ENCODE results near the gene ANKRD6. TPM values are rescaled to one million over a fixed set of nuclear protein-coding genes. Genes with fewer than 3 reads are reported as not detected.
"Not testable (repeated sequence)": the region's sequence is repeated elsewhere in the genome, so short reads cannot be mapped to it uniquely, and the experiment has no call there.

The ANKRD6 gene
- total and polyA plus RNA-seq, 2 donors (not counting 3 experiments of a cell fraction or from before 2014, with no cell fraction given) = 3.4 to 9.6 TPM

GRCh38 chr6:89630488-89630887, 197.5 kb downstream of the ANKRD6 start:
- Histone ChIP-seq H3K9ac (replicated peaks; ENCODE audit: extremely low read depth, insufficient read depth, low read length) (no peak overlapping the region), H3K4me2 (ENCODE audit: insufficient read depth, low read length) (no peak overlapping the region), H3K9me1 (replicated peaks; ENCODE audit: control insufficient read depth, extremely low read depth, insufficient read depth, low read length) (no peaks in the 10 kb centered on the region), H3K36me3 (ENCODE audit: control insufficient read depth in 2 of 2, extremely low read depth in 1 of 2, insufficient read depth in 2 of 2, low read length in 2 of 2) (no peaks in the 10 kb centered on the region), H2AFZ (ENCODE audit: low read depth, low read length) (no peak overlapping the region), H3K27me3 (ENCODE audit: control insufficient read depth in 2 of 2, insufficient read depth in 2 of 2, low read length in 2 of 2) (no peaks in the 10 kb centered on the region), H3K9me3 (replicated peaks; ENCODE audit: control insufficient read depth, insufficient read depth, low read length) (no peaks in the 10 kb centered on the region), H3K4me1 (ENCODE audit: control insufficient read depth, extremely low read depth, insufficient read depth, low read length) (no peaks in the 10 kb centered on the region), H4K20me1 (replicated peaks; ENCODE audit: control insufficient read depth, extremely low read depth, insufficient read depth, low read length) (no peaks in the 10 kb centered on the region), H3K4me3 (replicated peaks in 1 of 3; ENCODE audit: insufficient read depth in 1 of 3, low read depth in 1 of 3, low read length in 3 of 3) (no peak overlapping the region), H3K27ac (ENCODE audit: insufficient read depth, low read depth, low read length) (no peak overlapping the region), H3K79me2 (ENCODE audit: control insufficient read depth, insufficient read depth, low read length) (no peaks in the 10 kb centered on the region)
- intact Hi-C loops (cut with micrococcal nuclease) = no loop called here
- DNase-seq (ENCODE audit: low read depth, low spot score) = no peak
- POLR2A ChIA-PET = no interaction called here
- no TSS peak for BruUV-seq (replicated peaks)
- FAIRE-seq = no peak
- CTCF ChIA-PET = no interaction called here
- dilution Hi-C loops (cut with MboI; ENCODE audit: extremely low pct_ligation_motif_present, low sequenced_read_pairs) = no loop called here
- no peak for TF ChIP-seq JUN (IDR thresholded peaks at IDR 0.05; ENCODE audit: borderline replicate concordance, insufficient read depth, insufficient read length, low read depth)
- no peak for TF ChIP-seq GATA2 (IDR thresholded peaks at IDR 0.05; ENCODE audit: insufficient read depth, insufficient read length, low read depth, low read length)
- TF ChIP-seq POLR2AphosphoS5 (IDR thresholded peaks at IDR 0.05; ENCODE audit: insufficient read depth, low read depth, low read length) = no peak
- TF ChIP-seq EZH2 (IDR thresholded peaks at IDR 0.05; ENCODE audit: borderline replicate concordance, low read depth, low read length, severe bottlenecking) = no peak
- TF ChIP-seq, protein P1, sequence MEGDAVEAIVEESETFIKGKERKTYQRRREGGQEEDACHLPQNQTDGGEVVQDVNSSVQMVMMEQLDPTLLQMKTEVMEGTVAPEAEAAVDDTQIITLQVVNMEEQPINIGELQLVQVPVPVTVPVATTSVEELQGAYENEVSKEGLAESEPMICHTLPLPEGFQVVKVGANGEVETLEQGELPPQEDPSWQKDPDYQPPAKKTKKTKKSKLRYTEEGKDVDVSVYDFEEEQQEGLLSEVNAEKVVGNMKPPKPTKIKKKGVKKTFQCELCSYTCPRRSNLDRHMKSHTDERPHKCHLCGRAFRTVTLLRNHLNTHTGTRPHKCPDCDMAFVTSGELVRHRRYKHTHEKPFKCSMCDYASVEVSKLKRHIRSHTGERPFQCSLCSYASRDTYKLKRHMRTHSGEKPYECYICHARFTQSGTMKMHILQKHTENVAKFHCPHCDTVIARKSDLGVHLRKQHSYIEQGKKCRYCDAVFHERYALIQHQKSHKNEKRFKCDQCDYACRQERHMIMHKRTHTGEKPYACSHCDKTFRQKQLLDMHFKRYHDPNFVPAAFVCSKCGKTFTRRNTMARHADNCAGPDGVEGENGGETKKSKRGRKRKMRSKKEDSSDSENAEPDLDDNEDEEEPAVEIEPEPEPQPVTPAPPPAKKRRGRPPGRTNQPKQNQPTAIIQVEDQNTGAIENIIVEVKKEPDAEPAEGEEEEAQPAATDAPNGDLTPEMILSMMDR (IDR thresholded peaks at IDR 0.05; ENCODE audit: extremely low read depth in 1 of 2, insufficient read depth in 1 of 2, low read depth in 1 of 2, low read length in 2 of 2) = no peak
- TF ChIP-seq, protein P2, sequence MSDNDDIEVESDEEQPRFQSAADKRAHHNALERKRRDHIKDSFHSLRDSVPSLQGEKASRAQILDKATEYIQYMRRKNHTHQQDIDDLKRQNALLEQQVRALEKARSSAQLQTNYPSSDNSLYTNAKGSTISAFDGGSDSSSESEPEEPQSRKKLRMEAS (IDR thresholded peaks at IDR 0.05; ENCODE audit: insufficient read depth, insufficient read length) = no peak
- no peak for TF ChIP-seq MYC (IDR thresholded peaks at IDR 0.05; ENCODE audit: low read depth, low read length)
- TF ChIP-seq FOS (IDR thresholded peaks at IDR 0.05; ENCODE audit: borderline replicate concordance, insufficient read depth, low read length) = no peak
- no peak for TF ChIP-seq POLR2A (IDR thresholded peaks at IDR 0.05; ENCODE audit: low read depth, low read length)

DNA sequence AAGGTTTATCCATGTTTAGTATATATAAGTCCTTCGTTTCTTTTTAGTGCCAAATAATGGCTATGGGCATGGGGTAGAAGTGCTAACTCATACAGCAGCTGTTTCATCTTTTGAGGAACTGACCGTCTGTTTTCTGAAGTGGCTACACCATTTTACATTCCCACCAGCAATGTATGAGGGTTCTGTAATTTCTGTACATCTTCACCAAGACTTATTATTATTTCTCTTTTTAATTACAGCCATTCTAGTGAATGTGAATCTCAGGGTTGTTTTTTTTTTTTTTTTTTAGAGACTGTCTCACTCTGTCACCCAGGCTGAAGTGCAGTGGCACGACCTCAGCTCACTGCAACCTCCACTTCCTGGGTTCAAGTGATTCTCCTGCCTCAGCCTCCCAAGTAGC, 203.5 kb downstream of the ANKRD6 start:
- H3K4me3 ChIP-seq (replicated peaks in 1 of 3; ENCODE audit: insufficient read depth in 1 of 3, low read depth in 1 of 3, low read length in 3 of 3); H3K4me2 ChIP-seq (ENCODE audit: insufficient read depth, low read length); FAIRE-seq; DNase-seq (ENCODE audit: low read depth, low spot score); H2AFZ ChIP-seq (ENCODE audit: low read depth, low read length); POLR2A ChIA-PET; H4K20me1 ChIP-seq (replicated peaks; ENCODE audit: control insufficient read depth, extremely low read depth, insufficient read depth, low read length); H3K27me3 ChIP-seq (ENCODE audit: control insufficient read depth in 2 of 2, insufficient read depth in 2 of 2, low read length in 2 of 2); H3K9me3 ChIP-seq (replicated peaks; ENCODE audit: control insufficient read depth, insufficient read depth, low read length); H3K27ac ChIP-seq (ENCODE audit: insufficient read depth, low read depth, low read length); H3K9ac ChIP-seq (replicated peaks; ENCODE audit: extremely low read depth, insufficient read depth, low read length); H3K9me1 ChIP-seq (replicated peaks; ENCODE audit: control insufficient read depth, extremely low read depth, insufficient read depth, low read length); BruUV-seq (replicated peaks); intact Hi-C loops (cut with micrococcal nuclease); H3K36me3 ChIP-seq (ENCODE audit: control insufficient read depth in 2 of 2, extremely low read depth in 1 of 2, insufficient read depth in 2 of 2, low read length in 2 of 2); H3K79me2 ChIP-seq (ENCODE audit: control insufficient read depth, insufficient read depth, low read length); dilution Hi-C loops (cut with MboI; ENCODE audit: extremely low pct_ligation_motif_present, low sequenced_read_pairs): not testable (repeated sequence)
- CTCF ChIA-PET = interaction anchor here (0.7 kb wide), 1 partner anchor 275 kb away, joined by 3 read pairs; no protein-coding TSS in a partner anchor
- H3K4me1 ChIP-seq (ENCODE audit: control insufficient read depth, extremely low read depth, insufficient read depth, low read length) = peaks cover 12% of the 10 kb centered on the region
